PC-9 (cell line): ENCODE results near the gene FGFR3. TPM values are rescaled to one million over a fixed set of nuclear protein-coding genes. Genes with fewer than 3 reads are reported as not detected.

ENCODE experiments used
- BruUV-seq: library from RNA; stranded (reverse); fragments of 400-500 nt; replicated peaks from 2 replicates; lab custom pipeline; 2021; lab: Mats Ljungman, UMichigan
- CTCF ChIA-PET: fragments of 300-600 bp; sonication (Branson Sonifier 250); formaldehyde crosslinking; loops from one replicate; lab custom pipeline; 2022; ENCODE audit warnings: antibody characterized with exemption; lab: Charles Lee
- POLR2A ChIA-PET: fragments of 300-600 bp; sonication (Branson Sonifier 250); formaldehyde crosslinking; loops from one replicate; lab custom pipeline; 2022; ENCODE audit warnings: antibody characterized with exemption; ENCODE audit not compliant: unreplicated experiment; lab: Charles Lee
- DNase-seq, 2 experiments: peaks; one replicate each; pipeline versions ENCODE4 v3.0.0 to v3.0.0-alpha.2; 2015 to 2022; ENCODE audit warnings: mixed read lengths in 1 of 2
- H2AFZ ChIP-seq: fragments of 200-600 bp; sonication (generic); 2 replicates; pipeline ENCODE4 v1.8.1; 2017; ENCODE audit warnings: antibody characterized with exemption
- H3F3A ChIP-seq: fragments of 200-600 bp; sonication (generic); 2 replicates; pipeline ENCODE4 v1.8.1; 2017; ENCODE audit warnings: antibody characterized with exemption, mild to moderate bottlenecking, low read depth; ENCODE audit not compliant: insufficient read depth
- H3K27ac ChIP-seq: fragments of 200-600 bp; sonication (generic); 2 replicates; pipeline ENCODE4 v1.6.1; 2016; ENCODE audit warnings: mixed run types
- H3K27me3 ChIP-seq: fragments of 200-600 bp; sonication (generic); 2 replicates; pipeline ENCODE4 v1.6.1; 2016; ENCODE audit warnings: low read depth, mixed run types; ENCODE audit not compliant: insufficient read depth
- H3K36me3 ChIP-seq: fragments of 200-600 bp; sonication (generic); 2 replicates; pipeline ENCODE4 v1.6.1; 2016; ENCODE audit warnings: low read depth, mixed run types
- H3K4me1 ChIP-seq: fragments of 200-600 bp; sonication (generic); replicated peaks from 2 replicates; pipeline ENCODE4 v1.6.1; 2016; ENCODE audit warnings: mixed run types; ENCODE audit not compliant: insufficient read depth
- H3K4me2 ChIP-seq: fragments of 200-600 bp; sonication (generic); 2 replicates; pipeline ENCODE4 v1.6.1; 2017; ENCODE audit warnings: mixed run types
- H3K4me3 ChIP-seq: fragments of 200-600 bp; sonication (generic); 2 replicates; pipeline ENCODE4 v1.6.1; 2016; ENCODE audit warnings: mixed run types
- H3K79me2 ChIP-seq: fragments of 200-600 bp; sonication (generic); 2 replicates; pipeline ENCODE4 v1.6.1; 2017; ENCODE audit warnings: low read depth, mixed run types
- H3K9me2 ChIP-seq: fragments of 200-600 bp; sonication (generic); 2 replicates; pipeline ENCODE4 v1.8.1; 2017; ENCODE audit warnings: mild to moderate bottlenecking; ENCODE audit not compliant: insufficient read depth
- H3K9me3 ChIP-seq: fragments of 200-600 bp; sonication (generic); 2 replicates; pipeline ENCODE4 v1.8.1; 2016; ENCODE audit warnings: low read depth; ENCODE audit not compliant: insufficient read depth
- H4K20me1 ChIP-seq: fragments of 200-600 bp; sonication (generic); 2 replicates; pipeline ENCODE4 v1.8.1; 2017; ENCODE audit not compliant: insufficient read depth
- CTCF ChIP-seq: fragments of 200-600 bp; sonication (generic); conservative IDR thresholded peaks from 2 replicates; pipeline ENCODE4 v1.6.1; 2017; ENCODE audit warnings: mixed run types, antibody characterized with exemption, mild to moderate bottlenecking, moderate library complexity
- EZH2 ChIP-seq: fragments of 200-600 bp; sonication (generic); IDR thresholded peaks from 2 replicates; pipeline ENCODE4 v1.8.0; 2017; ENCODE audit warnings: antibody characterized with exemption, low read depth
- intact Hi-C: fragments of 100-400 bp; cut with micrococcal nuclease; formaldehyde crosslinking; loops from one replicate; pipeline ENCODE4 v1.10.0; 2022; ENCODE audit not compliant: unreplicated experiment
- total RNA-seq: library from RNA; stranded (reverse); gene quantifications from 2 replicates; pipeline ENCODE4 v1.2.3, GENCODE V29; 2021

Gene FGFR3
- total RNA-seq, 1 experiment from 2014 or later = 8.2 TPM

GRCh38 chr4:1767770-1768366 is 25.2 kb upstream of the FGFR3 start:
- Histone ChIP-seq H3K27ac (no peak overlapping the region), H3K36me3 (no peaks in the 10 kb centered on the region), H2AFZ (no peak overlapping the region), H3K4me3 (no peak overlapping the region), H3K27me3 (peaks cover 2% of the 10 kb centered on the region; the same call in 1 of the 2 replicates), H3K4me1 (peaks cover 30% of the 10 kb centered on the region), H3K9me2 (no peaks in the 10 kb centered on the region), H3K79me2 (no peaks in the 10 kb centered on the region), H3F3A (peaks cover 7% of the 10 kb centered on the region; the same call in 1 of the 2 replicates), H3K9me3 (no peaks in the 10 kb centered on the region), H3K4me2 (peak overlapping the region; percentile 50), H4K20me1 (no peaks in the 10 kb centered on the region)
- ChIA-PET POLR2A (interaction anchor here (0.6 to 1.0 kb wide), 3 partner anchors 10 to 122 kb away, joined by 3 to 11 read pairs (median 5); no protein-coding TSS in a partner anchor), CTCF (interaction anchor here (0.5 to 0.8 kb wide), 6 partner anchors 23 to 479 kb away, joined by 4 to 18 read pairs (median 8); no protein-coding TSS in a partner anchor)
- intact Hi-C loops = loop anchor here (1.0 kb wide), 1 partner anchor 10 kb away; no protein-coding TSS in a partner anchor
- peak in 1 of 2 experiments; percentile 46 for DNase-seq
- BruUV-seq = no TSS peak
- TF ChIP-seq CTCF = peak; percentile 40; the same call in 1 of the 2 replicates
- no peak for TF ChIP-seq EZH2

GRCh38 chr4:1768367-1769034 is 24.6 kb upstream of the FGFR3 start:
- Histone ChIP-seq H3F3A (peaks cover 7% of the 10 kb centered on the region; the same call in 1 of the 2 replicates), H3K4me1 (peaks cover 30% of the 10 kb centered on the region), H4K20me1 (no peaks in the 10 kb centered on the region), H2AFZ (no peak overlapping the region), H3K36me3 (no peaks in the 10 kb centered on the region), H3K4me2 (peak overlapping the region; percentile 50), H3K79me2 (no peaks in the 10 kb centered on the region), H3K27ac (no peak overlapping the region), H3K4me3 (no peak overlapping the region), H3K9me3 (no peaks in the 10 kb centered on the region), H3K9me2 (no peaks in the 10 kb centered on the region), H3K27me3 (peaks cover 2% of the 10 kb centered on the region; the same call in 1 of the 2 replicates)
- intact Hi-C loops = loop anchor here (1.0 kb wide), 1 partner anchor 10 kb away; no protein-coding TSS in a partner anchor
- no TSS peak for BruUV-seq
- TF ChIP-seq CTCF (no peak), EZH2 (no peak)
- ChIA-PET POLR2A (interaction anchor here (0.5 to 0.7 kb wide), 2 partner anchors 123 to 351 kb away, joined by 3 to 11 read pairs; no protein-coding TSS in a partner anchor), CTCF (interaction anchor here (0.5 to 0.8 kb wide), 5 partner anchors 24 to 479 kb away, joined by 4 to 11 read pairs (median 7); no protein-coding TSS in a partner anchor)
- peak; percentile 55 to 62 for DNase-seq

GRCh38 chr4:1769692-1770091 is 23.4 kb upstream of the FGFR3 start:
- Histone ChIP-seq H3K79me2 (no peaks in the 10 kb centered on the region), H3K4me1 (peaks cover 30% of the 10 kb centered on the region), H3K27me3 (no peaks in the 10 kb centered on the region; the same call in 1 of the 2 replicates), H3K9me3 (no peaks in the 10 kb centered on the region), H3F3A (peaks cover 5% of the 10 kb centered on the region; the same call in 1 of the 2 replicates), H2AFZ (no peak overlapping the region), H3K27ac (no peak overlapping the region), H3K9me2 (no peaks in the 10 kb centered on the region), H3K4me2 (no peak overlapping the region), H3K36me3 (no peaks in the 10 kb centered on the region), H3K4me3 (no peak overlapping the region), H4K20me1 (no peaks in the 10 kb centered on the region)
- POLR2A ChIA-PET = no interaction called here
- CTCF ChIA-PET = no interaction called here
- BruUV-seq = no TSS peak
- intact Hi-C loops = no loop called here
- DNase-seq = no peak
- TF ChIP-seq CTCF (no peak), EZH2 (no peak)
